IPS-18c (cell line): ENCODE data around the gene CNPY4.

Experiments
- H3K4me3 ChIP-seq: 2 replicates; pipeline ENCODE4 v1.7.0; 2013; ENCODE audit warnings: low read depth, mild to moderate bottlenecking, low read length, moderate library complexity; ENCODE audit not compliant: insufficient read depth
- H3K9me3 ChIP-seq: one replicate; pipeline ENCODE4 v1.6.1; 2013; ENCODE audit warnings: mild to moderate bottlenecking, low read length, moderate library complexity; ENCODE audit not compliant: control insufficient read depth, insufficient read depth

CNPY4 gene

DNA sequence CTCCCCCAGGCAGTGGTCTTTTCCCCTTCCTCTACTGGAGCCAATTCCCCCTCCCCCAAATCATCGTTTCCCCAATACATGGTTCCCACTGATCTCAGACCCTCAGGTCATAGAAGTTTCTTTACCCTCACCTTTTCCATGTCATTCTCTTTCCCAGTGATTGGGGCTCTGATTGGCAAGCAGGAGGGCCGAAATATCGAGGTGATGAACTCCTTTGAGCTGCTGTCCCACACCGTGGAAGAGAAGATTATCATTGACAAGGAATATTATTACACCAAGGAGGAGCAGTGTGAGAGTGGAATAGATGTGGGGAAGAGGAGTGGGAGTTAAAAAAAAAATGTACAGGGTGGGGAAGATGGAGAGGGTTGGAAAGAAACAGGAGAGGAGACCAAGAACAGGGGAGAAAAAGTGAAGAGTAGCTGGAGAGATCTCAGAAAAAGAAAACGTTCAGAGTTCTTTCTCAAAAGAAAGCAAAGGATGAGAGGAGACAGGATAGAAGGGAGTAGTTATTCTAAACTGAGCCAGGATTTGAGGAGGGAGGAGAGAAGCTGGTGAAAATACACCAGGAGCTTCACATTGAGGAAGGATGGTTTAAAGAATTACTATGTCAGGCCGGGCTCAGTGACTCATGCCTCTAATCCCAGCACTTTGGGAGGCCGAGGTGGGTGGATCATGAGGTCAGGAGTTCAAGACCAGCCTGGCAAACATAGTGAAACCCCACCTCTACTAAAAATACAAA lies 29.8 kb upstream of the CNPY4 start:
- peak overlapping the region; percentile 94 for H3K4me3 ChIP-seq
- H3K9me3 ChIP-seq, result no peaks in the 10 kb centered on the region

DNA sequence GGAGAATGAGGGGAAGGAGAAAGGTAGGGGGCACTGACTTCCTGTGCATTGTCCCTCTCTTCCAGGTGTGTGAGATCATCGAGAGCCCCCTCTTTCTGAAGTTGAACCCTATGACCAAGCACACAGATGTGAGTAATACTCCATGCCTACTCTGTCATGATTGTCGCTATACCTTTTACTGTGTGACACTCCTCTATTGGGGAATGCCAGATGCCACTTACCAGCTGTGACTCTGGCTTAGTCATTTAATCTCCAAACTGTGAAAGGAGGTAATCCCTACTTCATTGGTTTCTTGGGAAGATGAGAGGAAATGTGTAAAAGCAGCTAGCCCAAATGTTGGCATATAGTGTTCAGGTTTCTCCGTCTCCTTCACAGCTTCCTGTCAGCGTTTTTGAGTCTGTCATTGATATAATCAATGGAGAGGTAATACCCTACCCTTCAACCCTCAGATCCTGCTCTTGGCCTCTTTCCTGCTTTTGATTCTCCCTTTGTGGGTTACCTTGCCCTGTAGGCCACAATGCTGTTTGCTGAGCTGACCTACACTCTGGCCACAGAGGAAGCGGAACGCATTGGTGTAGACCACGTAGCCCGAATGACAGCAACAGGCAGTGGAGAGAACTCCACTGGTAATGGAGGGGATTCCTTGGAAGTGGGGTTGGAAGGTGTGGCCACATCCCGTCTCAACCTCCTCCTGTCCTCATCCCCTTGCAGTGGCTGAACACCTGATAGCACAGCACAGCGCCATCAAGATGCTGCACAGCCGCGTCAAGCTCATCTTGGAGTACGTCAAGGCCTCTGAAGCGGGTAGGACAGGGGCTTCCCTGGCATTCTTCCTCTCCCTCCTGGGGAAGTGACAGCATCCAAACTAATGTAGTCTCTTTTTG lies 28.7 kb upstream of the CNPY4 start:
- H3K9me3 ChIP-seq, result peaks cover 2% of the 10 kb centered on the region
- no peak overlapping the region for H3K4me3 ChIP-seq

- H3K9me3 ChIP-seq, result peaks cover 2% of the 10 kb centered on the region
- H3K4me3 ChIP-seq, result no peak overlapping the region
Measured at GRCh38 chr7:100091411-100092181, 27.8 kb upstream of the CNPY4 start.

DNA sequence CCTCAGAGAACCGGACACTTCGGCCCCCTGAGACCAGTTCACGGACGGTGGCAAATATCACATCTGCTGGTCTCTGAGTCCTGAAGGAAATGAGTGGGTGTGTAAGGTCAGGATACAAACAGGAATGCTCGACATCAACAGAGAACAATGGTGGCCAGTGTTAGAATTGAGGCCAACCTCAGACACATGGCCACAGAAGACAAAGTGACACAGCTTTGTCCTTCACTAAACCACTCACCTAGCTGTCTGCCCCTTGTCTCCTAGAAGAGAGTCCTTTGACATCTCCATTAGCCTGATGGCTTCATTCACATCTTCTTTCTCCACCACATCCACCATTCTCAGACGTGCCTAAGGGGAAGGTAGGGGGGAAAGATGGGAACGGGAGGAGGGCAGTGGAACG lies 26.4 kb upstream of the CNPY4 start:
- H3K9me3 ChIP-seq, result peaks cover 2% of the 10 kb centered on the region

DNA sequence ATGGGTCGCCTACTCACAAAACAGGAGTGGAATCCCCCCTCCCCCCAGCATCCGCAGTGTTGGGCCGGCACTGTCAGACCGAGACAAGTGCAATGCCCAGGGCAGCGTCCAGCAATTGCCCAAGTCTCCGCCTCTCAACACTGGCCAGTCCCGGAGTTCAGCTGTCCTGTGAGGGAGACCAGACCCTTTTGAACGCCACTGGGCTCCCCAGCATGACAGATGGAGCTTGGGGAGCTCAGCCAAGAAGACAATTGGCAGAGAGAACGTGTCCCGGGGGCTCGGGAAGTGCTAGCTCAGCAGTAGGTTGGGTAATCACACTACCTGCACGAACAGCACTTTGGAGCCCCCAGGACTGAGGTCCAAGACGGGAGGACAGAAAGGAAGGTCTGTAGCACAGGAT lies 25.9 kb upstream of the CNPY4 start:
- Histone ChIP-seq H3K4me3 (no peak overlapping the region), H3K9me3 (peaks cover 2% of the 10 kb centered on the region)

More for the DNA sequence above, 26.4 kb upstream of the CNPY4 start:
- no peak overlapping the region for H3K4me3 ChIP-seq

GRCh38 chr7:100093925-100094486 lies 25.4 kb upstream of the CNPY4 start:
- Histone ChIP-seq H3K9me3 (peaks cover 2% of the 10 kb centered on the region), H3K4me3 (no peak overlapping the region)

- H3K9me3 ChIP-seq, result peaks cover 2% of the 10 kb centered on the region
Measured at GRCh38 chr7:100095289-100095688, 24.1 kb upstream of the CNPY4 start.

GRCh38 chr7:100095704-100096103 lies 23.7 kb upstream of the CNPY4 start:
- Histone ChIP-seq H3K4me3 (no peak overlapping the region), H3K9me3 (peaks cover 2% of the 10 kb centered on the region)

More at GRCh38 chr7:100095289-100095688, 24.1 kb upstream of the CNPY4 start:
- H3K4me3 ChIP-seq, result no peak overlapping the region

- H3K4me3 ChIP-seq, result no peak overlapping the region
- peaks cover 2% of the 10 kb centered on the region for H3K9me3 ChIP-seq
Measured at GRCh38 chr7:100098913-100099312, 20.5 kb upstream of the CNPY4 start.

DNA sequence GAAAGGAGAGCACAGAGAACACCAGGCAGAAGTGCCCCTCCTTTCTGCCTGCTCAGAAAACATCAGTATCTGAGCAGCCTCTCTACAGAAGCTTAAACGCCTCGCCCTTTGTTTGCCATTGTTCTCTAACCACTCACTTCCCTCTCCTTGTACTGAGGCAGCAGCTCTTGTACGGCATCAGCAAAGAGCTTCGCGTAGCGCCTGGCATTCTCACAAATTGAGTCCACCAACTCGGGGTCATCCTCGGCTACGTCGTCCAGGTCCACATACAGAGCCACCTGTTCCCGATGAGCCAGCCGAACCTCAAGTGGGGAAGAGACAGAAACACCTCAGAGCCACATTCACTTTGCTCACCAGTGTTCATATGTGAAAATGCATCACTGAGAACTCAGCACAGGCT lies 20.0 kb upstream of the CNPY4 start:
- peaks cover 2% of the 10 kb centered on the region for H3K9me3 ChIP-seq
- peak overlapping the region; percentile 66 for H3K4me3 ChIP-seq

DNA sequence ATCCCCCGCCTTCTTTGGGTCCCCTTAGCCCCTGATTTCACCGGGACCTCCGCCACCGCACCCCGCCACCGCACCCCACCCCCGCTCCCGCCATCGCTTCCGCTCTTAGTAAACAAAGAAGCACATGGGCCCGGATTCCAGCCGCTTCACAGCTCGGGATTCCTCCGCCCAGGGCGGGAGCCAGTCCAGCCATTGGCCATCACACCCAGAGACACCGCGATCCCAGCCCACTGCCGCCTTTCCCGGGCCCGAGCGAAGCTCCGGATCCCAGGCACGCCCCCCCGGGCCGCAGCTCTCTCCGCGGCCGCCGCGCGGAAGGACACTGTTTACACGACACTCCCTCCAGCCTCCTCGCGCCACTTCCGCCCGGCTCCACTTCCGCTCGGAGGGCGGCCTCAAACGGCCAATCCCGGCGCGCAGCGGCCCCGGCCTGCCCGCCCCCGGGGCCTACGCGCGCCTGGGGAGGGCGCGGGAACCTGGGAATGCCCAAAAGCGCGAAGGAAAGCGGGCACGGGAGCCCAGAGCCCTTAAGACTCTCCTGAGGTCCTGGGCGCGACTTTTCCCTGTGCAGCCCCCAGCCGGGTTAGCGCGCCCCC lies 18.9 kb upstream of the CNPY4 start:
- H3K9me3 ChIP-seq, result no peaks in the 10 kb centered on the region
- H3K4me3 ChIP-seq, result peak overlapping the region; percentile 66

DNA sequence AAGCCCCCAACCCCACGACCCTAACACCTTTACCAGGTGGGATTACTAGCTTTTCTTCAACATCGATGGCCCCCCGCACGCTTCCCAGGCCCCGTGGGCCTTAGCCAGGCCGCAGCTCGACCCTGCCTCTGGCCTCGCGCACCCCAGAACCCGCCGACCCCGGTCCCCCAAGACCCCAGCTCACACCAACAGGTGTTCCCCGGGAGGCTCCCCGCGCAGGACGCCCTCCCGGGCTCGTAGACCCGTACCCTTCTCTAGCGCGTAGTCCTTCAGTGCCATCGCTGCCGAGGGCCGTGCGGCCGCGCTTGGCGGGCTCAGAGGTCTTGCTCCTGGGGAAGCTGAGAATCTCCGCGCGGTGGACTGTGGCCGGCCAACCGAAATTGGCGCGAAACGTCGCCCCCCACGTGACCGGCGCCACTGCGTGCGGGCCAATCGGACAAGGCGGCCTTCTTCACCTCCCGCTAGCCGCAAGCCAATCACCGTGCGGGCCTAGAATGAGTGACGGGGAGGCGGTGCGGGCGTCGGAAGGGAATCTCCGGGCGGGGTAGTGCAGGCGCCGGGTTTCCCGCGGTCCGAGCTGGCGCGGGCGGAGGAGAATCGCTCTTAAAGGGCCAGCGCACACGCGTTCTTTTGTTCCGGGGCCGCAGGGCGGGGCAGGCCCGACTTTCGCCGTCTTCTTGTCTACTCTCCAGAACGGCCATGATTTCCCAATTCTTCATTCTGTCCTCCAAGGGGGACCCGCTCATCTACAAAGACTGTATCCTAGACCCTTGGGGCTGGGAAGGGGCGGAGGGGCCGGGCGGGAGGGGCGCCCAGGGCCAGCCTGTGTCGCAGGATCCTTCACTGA lies 18.2 kb upstream of the CNPY4 start, which contains the start of the genes AP4M1 and MCM7:
Gene AP4M1 (plus strand): TSS at position 628 of the 847 bp plus-strand sequence. CDS start 72 bp downstream, at position 700.
Gene MCM7 (minus strand): TSS at position 382 of the 847 bp plus-strand sequence. CDS start 103 bp downstream, at position 279.
- H3K4me3 ChIP-seq, result peak within 1 kb of the TSS; percentile 66

DNA sequence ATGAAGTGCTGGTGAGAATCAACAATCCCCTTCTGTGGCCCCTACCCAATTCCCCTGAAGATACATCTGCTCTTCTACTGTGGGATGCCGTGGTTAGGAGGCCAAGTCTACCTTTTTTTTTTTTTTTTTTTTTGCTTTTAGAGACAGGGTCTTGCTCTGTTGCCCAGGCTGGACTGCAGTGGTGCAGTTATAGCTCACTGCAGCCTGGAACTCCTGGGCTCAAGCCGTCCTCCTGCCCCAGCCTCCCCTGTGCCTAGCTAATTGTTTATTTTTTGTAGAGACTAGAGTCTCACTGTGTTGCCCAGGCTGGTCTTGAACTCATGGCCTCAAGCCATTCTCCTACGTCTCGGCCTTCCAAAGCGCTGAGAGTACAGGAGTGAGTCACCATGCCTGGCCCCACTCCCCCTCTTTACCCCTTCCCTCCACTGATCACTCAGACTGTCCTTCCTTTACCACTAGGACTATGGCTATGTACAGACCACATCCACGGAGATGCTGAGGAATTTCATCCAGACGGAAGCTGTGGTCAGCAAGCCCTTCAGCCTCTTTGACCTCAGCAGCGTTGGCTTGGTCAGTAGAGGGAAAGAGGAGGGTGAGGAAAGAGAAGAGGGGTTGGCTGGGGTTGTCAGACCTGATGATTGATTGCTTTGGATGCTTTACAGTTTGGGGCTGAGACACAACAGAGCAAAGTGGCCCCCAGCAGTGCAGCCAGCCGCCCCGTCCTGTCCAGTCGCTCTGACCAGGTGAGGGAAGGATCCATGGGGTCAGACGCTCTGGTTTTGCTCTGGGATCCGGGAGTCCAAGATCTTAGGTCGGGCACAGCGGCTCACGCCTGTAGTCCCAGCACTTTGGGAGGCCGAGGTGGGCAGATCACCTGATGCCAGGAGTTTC lies 16.2 kb upstream of the CNPY4 start:
- H3K9me3 ChIP-seq, result no peaks in the 10 kb centered on the region
- H3K4me3 ChIP-seq, result no peak overlapping the region

More for the DNA sequence above, 18.2 kb upstream of the CNPY4 start, which contains the start of the genes AP4M1 and MCM7:
- H3K9me3 ChIP-seq, result no peaks in the 10 kb centered on the region

DNA sequence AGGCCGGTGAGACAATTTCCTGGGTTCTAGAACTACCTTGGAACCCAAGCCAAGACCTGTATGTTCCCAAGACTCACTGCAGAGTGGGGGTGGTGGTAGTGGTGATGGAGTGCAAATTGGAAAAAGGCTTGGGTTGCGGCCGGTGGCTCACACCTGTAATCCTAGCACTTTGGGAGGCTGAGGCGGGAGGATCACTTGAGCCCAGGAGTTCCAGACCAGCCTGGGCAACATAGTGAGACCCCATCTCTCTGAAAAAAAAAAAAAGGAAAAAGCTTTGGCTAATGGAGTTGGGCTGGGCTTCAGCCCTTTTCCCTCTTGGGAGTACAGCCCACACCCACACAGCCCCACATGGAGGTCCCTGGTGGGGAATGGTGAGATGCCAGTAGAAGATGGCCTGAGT lies 13.9 kb upstream of the CNPY4 start:
- no peaks in the 10 kb centered on the region for H3K9me3 ChIP-seq
- no peak overlapping the region for H3K4me3 ChIP-seq

DNA sequence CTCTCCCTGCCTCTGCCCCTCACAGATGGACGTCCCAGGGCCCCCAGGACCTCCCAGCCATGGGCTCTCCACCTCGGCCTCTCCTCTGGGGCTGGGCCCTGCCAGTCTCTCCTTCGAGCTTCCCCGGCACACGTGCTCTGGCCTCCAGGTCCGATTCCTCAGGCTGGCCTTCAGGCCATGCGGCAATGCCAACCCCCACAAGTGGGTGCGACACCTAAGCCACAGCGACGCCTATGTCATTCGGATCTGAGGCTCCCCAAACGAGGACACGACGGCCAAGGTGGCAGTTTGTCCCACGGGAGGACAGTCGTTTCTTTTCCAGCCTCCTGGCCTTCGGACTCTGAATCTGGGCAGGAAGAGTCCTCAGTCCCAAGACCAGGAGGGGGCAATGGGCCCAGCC lies 12.8 kb upstream of the CNPY4 start:
- no peaks in the 10 kb centered on the region for H3K9me3 ChIP-seq
- H3K4me3 ChIP-seq, result no peak overlapping the region
